Measurements from ENCODE around the gene TNS4.

The TNS4 gene

GRCh38 chr17:40515011-40515410, 13.6 kb upstream of the TNS4 start:
- no peak for TF ChIP-seq CTCF (IDR thresholded peaks at IDR 0.05; ENCODE audit: insufficient read depth, low read depth, low read length, missing control alignments)
- no peak overlapping the region for H3K4me3 ChIP-seq (ENCODE audit: low read length)
- DNase-seq (ENCODE audit: low read depth): no peak

- no peak overlapping the region for H3K4me3 ChIP-seq (ENCODE audit: low read length)
- DNase-seq (ENCODE audit: low read depth): no peak
- no peak for TF ChIP-seq CTCF (IDR thresholded peaks at IDR 0.05; ENCODE audit: insufficient read depth, low read depth, low read length, missing control alignments)
Measured at GRCh38 chr17:40514013-40514875, 12.8 kb upstream of the TNS4 start.

- DNase-seq (ENCODE audit: low read depth): no peak
- TF ChIP-seq CTCF (IDR thresholded peaks at IDR 0.05; ENCODE audit: insufficient read depth, low read depth, low read length, missing control alignments): no peak
- H3K4me3 ChIP-seq (ENCODE audit: low read length): no peak overlapping the region
Measured at GRCh38 chr17:40511667-40512220, 10.3 kb upstream of the TNS4 start.

- H3K4me3 ChIP-seq (ENCODE audit: low read length): no peak overlapping the region
- no peak for DNase-seq (ENCODE audit: low read depth)
- TF ChIP-seq CTCF (IDR thresholded peaks at IDR 0.05; ENCODE audit: insufficient read depth, low read depth, low read length, missing control alignments): no peak
Measured at GRCh38 chr17:40511136-40511535, 9.7 kb upstream of the TNS4 start.

- peak; percentile 99 for DNase-seq (ENCODE audit: low read depth)
- H3K4me3 ChIP-seq (ENCODE audit: low read length): no peak overlapping the region
- TF ChIP-seq CTCF (IDR thresholded peaks at IDR 0.05; ENCODE audit: insufficient read depth, low read depth, low read length, missing control alignments): no peak
Measured at GRCh38 chr17:40510328-40510648, 8.9 kb upstream of the TNS4 start.

GRCh38 chr17:40509626-40510327, 8.4 kb upstream of the TNS4 start:
- no peak for TF ChIP-seq CTCF (IDR thresholded peaks at IDR 0.05; ENCODE audit: insufficient read depth, low read depth, low read length, missing control alignments)
- no peak for DNase-seq (ENCODE audit: low read depth)
- H3K4me3 ChIP-seq (ENCODE audit: low read length): peak overlapping the region; percentile 8

Data from epithelial cell of esophagus (primary cell).